GM12801 (cell line): Measurements from ENCODE around the gene PPP1R13B.

Source experiments
- CTCF ChIP-seq: IDR thresholded peaks from one replicate; pipeline ENCODE4 v1.5.1; 2011; ENCODE audit warnings: control low read depth; ENCODE audit not compliant: insufficient read length; ENCODE audit errors: extremely low read depth

The PPP1R13B gene

GRCh38 chr14:103878180-103878579 lies 30.8 kb upstream of the PPP1R13B start:
- no peak for TF ChIP-seq CTCF

- no peak for TF ChIP-seq CTCF
These were observed 27.6 kb upstream of the PPP1R13B start for GRCh38 chr14:103875010-103875409.

- no peak for TF ChIP-seq CTCF
These were observed 25.2 kb upstream of the PPP1R13B start for GRCh38 chr14:103872481-103873113.

GRCh38 chr14:103871596-103872480 lies 24.5 kb upstream of the PPP1R13B start:
- no peak for TF ChIP-seq CTCF

- TF ChIP-seq CTCF, result no peak
These were observed 23.7 kb upstream of the PPP1R13B start for GRCh38 chr14:103870891-103871595.

- no peak for TF ChIP-seq CTCF
These were observed 22.9 kb upstream of the PPP1R13B start for GRCh38 chr14:103870144-103870876.
